HG03521 (cell line): ENCODE data around the gene SPIN4.
"Not testable (repeated sequence)": the region's sequence is repeated elsewhere in the genome, so short reads cannot be mapped to it uniquely, and the experiment has no call there.

Source experiments
- ATAC-seq: cut with Tn5 transposase; IDR thresholded peaks from one replicate; pipeline ENCODE4 v1.9.1; 2021; ENCODE audit warnings: mild to moderate bottlenecking, moderate library complexity; ENCODE audit not compliant: unreplicated experiment

SPIN4 gene

DNA sequence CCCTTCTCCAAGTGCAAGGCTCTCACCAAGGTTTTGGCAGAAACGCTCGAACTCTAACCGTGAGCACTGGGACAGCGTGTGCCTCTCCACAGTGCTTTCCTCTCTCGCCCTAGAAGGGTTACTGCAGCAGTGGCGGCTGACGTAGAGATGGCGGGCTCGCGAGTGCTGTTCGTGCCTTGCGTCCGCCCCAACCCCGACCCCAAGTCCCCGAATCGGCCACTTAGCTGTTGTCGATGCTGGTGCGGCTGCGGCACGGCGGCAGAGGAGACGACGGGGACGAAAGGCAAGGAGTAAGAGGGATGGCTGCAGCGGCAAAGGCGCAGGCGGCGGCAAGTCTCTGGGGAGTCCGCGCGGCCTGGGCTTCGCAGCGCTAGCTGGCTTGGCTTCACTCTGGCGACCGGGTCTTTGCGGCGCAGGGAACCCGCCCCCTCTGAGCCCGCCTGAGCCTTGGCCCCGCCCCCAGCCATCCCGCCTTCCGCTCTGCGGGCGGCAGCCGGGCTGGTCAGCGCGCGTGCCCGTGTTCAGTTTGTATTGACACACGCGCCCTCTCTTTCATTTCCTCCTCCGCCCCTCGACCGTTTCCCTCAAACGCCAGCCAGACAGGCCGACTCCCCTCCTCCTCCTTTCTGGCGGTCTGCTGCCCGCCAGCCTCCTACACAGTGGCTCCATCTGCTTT, at the start of gene SPIN4:
Gene SPIN4 (minus strand): TSS at position 392 of the 676 bp plus-strand sequence. CDS start 513 bp downstream, outside the sequence.
- ATAC-seq = peak; percentile 92

DNA sequence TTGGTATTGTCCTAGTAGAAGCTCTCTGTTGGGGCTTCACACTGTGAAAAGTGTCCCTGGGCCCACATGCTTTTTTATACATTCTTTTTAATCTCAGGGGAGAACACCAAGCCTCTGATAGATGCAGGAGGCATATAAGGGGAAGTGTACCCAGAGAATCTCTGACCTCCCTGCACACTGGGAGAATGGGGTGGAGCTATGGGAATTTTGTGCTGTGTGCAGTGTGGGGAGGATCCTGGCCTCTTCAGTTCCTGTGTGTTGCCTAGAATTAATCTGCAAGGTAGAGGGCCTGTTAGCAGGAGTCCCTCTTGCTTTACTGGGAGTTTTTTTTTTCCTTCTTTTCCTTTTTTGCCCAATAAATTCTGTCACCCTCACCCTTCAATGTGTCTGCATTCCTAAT, 49.2 kb upstream of the SPIN4 start:
- ATAC-seq = no peak

DNA sequence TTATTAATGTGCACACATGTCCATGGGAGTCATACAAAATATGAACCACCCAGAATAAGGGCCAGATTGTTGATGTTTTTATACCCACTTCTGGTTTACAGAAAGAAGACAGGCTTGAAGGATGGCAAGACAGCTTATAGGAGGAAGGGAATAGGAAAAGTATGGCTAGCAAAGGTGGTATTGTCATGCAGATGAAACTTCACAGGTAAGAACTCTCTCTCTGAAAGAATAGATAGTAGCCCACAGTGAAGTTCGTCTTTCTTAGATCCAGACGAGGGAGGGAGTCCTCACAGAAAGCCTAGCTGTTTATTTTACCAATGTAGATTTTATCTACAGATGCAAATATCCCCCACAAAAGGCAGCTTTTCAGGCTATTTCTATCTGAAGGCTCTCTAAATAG, 43.7 kb upstream of the SPIN4 start:
- no peak for ATAC-seq

DNA sequence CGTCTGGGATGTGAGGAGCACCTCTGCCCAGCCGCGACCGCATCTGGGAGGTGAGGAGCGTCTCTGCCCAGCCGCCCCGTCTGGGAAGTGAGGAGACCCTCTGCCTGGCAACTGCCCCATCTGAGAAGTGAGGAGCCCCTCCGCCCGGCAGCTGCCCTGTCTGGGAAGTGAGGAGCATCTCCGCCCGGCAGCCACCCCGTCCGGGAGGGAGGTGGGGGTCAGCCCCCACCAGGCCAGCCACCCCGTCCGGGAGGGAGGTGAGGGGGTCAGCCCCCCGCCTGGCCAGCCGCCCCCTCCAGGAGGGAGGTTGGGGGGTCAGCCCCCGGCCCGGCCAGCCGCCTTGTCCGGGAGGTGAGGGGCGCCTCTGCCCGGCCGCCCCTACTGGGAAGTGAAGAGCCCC, 42.0 kb upstream of the SPIN4 start:
- ATAC-seq = not testable (repeated sequence)

DNA sequence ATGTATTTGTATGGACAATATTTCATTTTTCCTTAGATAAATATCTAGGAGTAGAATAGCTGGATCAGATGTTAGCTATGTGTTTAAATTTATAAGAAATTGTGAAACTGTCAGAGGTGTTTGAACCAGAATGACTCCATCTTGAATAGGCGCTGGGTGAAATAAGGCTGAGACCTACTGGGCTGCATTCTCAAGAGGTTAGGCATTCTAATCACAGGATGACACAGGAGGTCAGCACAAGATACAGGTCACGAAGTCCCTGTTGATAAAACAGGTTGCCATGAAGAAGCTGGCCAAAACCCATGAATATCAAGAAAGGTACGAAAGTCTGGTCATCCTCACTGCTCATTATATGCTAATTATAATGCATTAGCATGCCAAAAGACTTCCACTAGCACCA, 36.3 kb upstream of the SPIN4 start:
- no peak for ATAC-seq

DNA sequence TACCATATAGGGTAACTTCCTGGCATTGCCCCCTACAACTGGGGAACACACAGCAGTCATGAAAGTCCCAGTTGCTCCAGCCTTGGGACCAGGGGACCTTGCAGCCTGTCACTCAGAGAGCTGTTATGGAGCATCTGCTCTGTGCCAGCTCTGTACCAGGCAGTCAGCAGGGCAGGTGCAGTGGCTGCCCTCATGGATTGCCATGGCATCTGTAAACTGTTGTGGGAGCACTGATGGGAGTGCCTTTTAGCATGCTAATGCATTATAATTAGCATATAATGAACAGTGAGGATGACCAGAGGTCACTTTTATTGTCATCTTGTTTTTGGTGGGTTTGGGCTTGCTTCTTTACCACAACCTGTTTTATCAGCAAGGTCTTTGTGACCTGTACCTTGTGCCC, 33.1 kb upstream of the SPIN4 start:
- ATAC-seq = not testable (repeated sequence)

DNA sequence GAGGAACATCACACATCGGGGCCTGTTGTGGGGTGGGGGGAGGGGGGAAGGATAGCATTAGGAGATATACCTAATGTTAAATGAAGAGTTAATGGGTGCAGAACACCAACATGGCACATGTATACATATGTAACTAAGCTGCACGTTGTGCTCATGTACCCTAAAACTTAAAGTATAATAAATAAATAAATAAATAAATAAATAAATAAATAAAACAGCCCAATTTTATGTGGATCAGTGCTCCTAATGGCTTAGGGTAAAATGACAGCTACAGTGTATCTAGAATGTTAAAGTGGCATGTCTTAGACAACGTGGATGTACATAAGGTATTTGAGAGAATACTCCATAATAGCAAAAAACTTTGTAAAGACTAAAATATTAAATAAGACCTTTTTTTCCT, 21.9 kb upstream of the SPIN4 start:
- ATAC-seq = not testable (repeated sequence)

DNA sequence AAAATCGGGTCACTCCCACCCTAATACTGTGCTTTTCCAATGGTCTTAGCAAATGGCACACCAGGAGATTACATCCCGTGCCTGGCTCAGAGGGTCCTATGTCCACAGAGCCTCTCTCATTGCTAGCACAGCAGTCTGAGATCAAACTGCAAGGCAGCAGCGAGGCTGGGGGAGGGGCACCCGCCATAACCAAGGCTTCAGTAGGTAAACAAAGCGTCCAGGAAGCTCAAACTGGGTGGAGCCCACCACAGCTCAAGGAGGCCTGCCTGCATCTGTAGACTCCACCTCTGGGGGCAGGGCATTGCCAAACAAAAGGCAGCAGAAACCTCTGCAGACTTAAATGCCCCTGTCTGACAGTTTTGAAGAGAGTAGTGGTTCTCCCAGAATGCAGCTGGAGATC, 16.6 kb upstream of the SPIN4 start:
- ATAC-seq = not testable (repeated sequence)

DNA sequence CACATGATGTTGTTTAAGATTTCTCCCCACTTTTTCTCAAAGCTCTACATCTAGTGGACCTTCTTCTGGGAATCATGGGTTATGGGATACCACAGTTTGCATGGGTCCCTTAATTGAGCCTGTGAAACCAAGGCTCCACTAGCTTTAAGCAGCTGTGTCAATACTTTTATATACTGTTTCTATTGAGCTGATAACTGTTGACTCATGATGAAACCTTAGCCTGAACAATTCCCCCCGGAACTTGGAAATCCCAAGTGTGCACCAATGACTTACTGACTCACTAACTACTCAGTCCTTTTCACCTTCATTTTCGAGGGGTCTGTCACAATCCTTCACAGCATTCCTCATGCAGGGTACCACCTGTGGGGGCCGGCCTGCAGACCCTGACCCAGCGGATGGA, 12.7 kb upstream of the SPIN4 start:
- no peak for ATAC-seq

DNA sequence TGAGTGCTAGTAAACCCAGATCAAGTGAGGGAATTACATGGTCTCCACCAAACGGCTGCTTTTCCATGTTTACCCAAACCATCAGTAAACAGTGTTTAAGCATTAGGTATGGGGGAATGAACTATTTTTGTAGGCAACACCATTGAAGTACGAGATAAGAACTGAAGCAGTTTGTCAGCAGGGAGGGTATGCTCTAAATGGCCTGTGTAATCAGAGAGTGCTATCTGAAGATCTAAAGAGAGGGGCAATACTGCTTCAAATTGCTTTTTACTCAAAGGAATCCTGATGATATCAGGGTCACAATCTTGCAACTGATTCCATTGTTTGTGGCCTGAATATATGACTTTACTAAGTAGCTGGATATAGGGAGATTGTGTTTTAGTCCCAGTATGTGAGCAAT, 10.4 kb upstream of the SPIN4 start:
- no peak for ATAC-seq

DNA sequence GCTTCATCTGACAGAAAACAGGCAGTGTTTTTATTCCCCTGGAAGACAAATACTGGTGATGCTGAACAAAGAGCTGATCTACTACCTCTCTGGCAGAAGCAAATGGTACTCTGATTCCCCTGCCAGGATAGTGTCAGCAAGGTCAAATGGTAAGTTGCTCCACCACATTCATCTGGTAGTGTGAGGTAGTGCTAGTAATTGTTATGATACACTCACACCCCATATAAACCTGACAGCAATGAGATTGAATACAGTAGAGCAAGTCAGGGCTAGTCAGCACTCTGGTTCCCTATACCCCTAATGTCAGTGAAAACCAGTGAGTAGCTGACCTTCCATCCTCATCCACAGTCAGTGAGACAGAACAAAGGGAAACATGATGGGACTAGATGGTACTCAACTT, 3.4 kb upstream of the SPIN4 start:
- no peak for ATAC-seq

DNA sequence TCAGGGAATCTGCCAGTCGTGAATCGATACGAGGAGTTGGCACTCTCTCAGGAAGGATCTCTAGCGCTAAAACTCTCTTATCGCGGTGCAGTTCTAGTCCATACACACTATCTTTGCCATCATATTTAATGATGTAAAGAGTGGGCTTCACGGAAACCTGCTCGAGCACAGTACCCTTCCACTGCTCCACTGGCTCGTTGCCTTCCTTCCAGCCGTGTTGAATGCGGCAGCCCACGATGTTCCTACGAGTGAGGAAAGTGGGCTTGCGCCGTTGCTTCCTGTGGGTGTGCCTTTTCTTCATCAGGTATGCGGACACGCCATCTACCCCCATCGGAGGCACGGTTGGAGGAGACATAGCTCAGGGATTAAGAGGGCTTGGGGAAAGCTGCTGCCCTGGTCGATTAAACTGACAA, 661 bp downstream of the SPIN4 start:
- ATAC-seq = peak; percentile 29

DNA sequence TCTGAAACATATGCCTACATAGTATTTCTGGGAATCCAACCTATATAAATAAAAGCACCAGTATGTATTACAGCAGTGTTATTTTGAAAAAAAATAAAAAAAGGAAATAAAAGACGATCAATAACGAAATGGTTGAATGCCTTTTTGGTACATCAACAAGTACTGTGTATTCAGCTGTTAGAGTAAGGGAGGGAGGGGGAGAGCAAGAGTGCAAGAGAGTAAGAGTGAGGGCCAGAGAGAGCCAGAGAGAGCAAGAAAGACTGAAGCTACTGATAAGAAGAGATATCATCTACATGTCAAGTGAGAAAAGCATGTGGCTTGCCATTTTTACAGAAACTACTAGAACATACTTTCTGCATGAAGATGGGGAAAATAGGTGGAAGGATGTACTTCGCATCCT, 1.8 kb downstream of the SPIN4 start:
- ATAC-seq = no peak

DNA sequence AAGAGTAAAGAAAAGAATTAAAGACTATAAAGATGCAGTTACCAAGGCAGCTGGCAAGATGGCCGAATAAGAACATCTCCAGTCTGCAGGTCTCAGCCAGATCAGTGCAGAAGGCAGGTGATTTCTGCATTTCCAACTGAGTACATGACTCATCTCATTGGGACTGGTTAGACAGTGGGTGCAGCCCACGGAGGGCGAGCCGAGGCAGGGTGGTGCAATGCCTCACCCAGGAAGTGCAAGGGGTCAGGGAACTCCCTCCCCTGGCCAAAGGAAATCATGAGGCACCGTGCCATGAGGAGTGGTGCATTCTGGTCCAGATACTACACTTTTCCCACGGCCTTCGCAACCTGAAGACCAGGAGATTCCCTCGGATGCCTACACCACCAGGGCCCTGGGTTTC, 20.5 kb downstream of the SPIN4 start:
- no peak for ATAC-seq

DNA sequence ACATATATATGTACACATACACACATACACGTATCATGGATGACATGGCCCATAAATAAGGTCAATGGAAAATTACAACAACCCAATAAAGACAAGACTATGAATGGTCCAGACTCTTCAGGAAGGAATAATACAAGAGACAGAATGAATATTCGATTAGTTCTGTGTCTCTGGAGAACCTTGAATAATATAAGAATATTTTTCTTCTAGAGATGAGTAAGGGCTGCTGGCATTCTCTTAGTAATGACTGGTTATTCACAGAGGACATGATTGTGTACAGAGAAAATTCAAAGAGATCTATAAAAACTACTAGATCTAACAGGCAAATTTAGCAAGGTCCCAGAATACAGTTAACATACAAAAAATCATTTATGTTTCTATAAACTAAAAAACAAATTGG, 23.3 kb downstream of the SPIN4 start:
- no peak for ATAC-seq

DNA sequence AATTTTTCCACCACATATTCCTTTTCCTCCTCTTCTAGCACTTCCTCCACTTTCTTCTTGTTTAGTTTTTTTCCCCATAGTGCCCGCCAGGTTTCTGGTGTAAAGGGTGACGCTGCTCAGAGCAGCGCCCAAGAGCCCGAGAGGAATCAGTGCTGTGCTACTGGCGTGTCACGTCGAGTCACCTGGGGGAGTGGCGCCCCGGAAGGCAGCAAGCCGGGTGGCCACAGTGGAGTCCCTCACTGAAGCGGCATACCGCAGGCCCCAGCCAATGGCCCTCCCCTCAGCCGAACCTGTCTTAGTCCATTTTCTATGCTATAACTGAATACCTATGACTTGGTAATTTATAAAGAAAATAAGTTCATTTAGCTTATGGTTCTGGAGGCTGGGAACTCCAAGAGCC, 51.5 kb downstream of the SPIN4 start:
- no peak for ATAC-seq
